Body of pancreas (tissue), 4 donors: Measurements from ENCODE around the gene ARRB1. TPM values are rescaled to one million over a fixed set of nuclear protein-coding genes. Genes with fewer than 3 reads are reported as not detected.

Experiments
- ATAC-seq: fragments of 150-250 bp; one replicate; pipeline ENCODE4 v1.9.1; 2016
- DNase-seq, 4 donors: peaks; one replicate each; pipeline ENCODE4 v3.0.0-alpha.2; 2019
- H3K27ac ChIP-seq, 4 donors: fragments of 200-600 bp; sonication (generic); 1 replicate in 3 of 4; 2 replicates in 1 of 4; pipeline versions ENCODE4 v1.5.1 to v1.6.1; 2016 to 2019; ENCODE audit warnings: mild to moderate bottlenecking in 1 of 4, mixed read lengths in 1 of 4, moderate library complexity in 1 of 4
- H3K27me3 ChIP-seq, 2 donors: fragments of 200-600 bp; sonication (generic); one replicate each; pipeline ENCODE4 v1.6.0; 2016; ENCODE audit warnings: mild to moderate bottlenecking in 1 of 2
- H3K36me3 ChIP-seq, 2 donors: fragments of 200-600 bp; sonication (generic); replicated peaks in 1 of 2; 2 replicates each; pipeline ENCODE4 v1.5.1; 2016; ENCODE audit warnings: low read depth in 2 of 2; ENCODE audit not compliant: insufficient read depth in 1 of 2
- H3K4me1 ChIP-seq: fragments of 200-600 bp; sonication (generic); one replicate; pipeline ENCODE4 v1.6.0; 2016
- H3K4me3 ChIP-seq, 2 donors: fragments of 200-600 bp; sonication (generic); 1 replicate in 1 of 2; 2 replicates in 1 of 2; pipeline ENCODE4 v1.5.1; 2016 to 2019
- H3K9me3 ChIP-seq, 3 donors: fragments of 200-600 bp; sonication (generic); 1 replicate in 2 of 3; 2 replicates in 1 of 3; pipeline ENCODE4 v1.5.1; 2016
- CTCF ChIP-seq, 7 experiments: fragments of 450-650 bp in 4 of 7; fragments of 200-600 bp in 3 of 7; sonication (generic) in 3 of 7; IDR thresholded peaks; one replicate each; pipeline ENCODE4 v1.5.1; 2016 to 2019; ENCODE audit warnings: antibody characterized with exemption in 7 of 7
- POLR2A ChIP-seq, 3 donors: fragments of 450-650 bp; IDR thresholded peaks; one replicate each; pipeline ENCODE4 v1.6.1; 2016; ENCODE audit warnings: antibody characterized with exemption in 3 of 3, mild to moderate bottlenecking in 2 of 3
- WGBS, 2 donors: methylation state at CpG; one replicate each; pipeline ENCODE4 v1.1.5; 2017; 5-methylcytosine and 5-hydroxymethylcytosine counted together
- intact Hi-C: fragments of 100-400 bp; cut with DNase I; formaldehyde crosslinking; loops from one replicate; pipeline ENCODE4 v1.15.1; 2023
- total RNA-seq, 2 donors: library from RNA; depleted of rRNA; stranded (reverse); fragments of >200 nt; gene quantifications; one replicate each; pipeline ENCODE4 v1.1.0, GENCODE V29; 2016

Gene ARRB1
- total RNA-seq, 2 donors from 2014 or later = 41.0 to 54.1 TPM

- WGBS, 2 donors = 60 to 73% methylated on average over 10 to 11 of the region's 11 CpGs
- H3K9me3 ChIP-seq = no peaks in the 10 kb centered on the region
Observed at GRCh38 chr11:75246671-75247350, 104.7 kb downstream of the ARRB1 start.

GRCh38 chr11:75246006-75246670, 105.3 kb downstream of the ARRB1 start:
- peaks cover 0 to under 1% of the 10 kb centered on the region in 2 donors for H3K27me3 ChIP-seq
- ATAC-seq = peak; percentile 10
- intact Hi-C loops = loop anchor here (5.0 to 10.0 kb wide), 2 partner anchors 104 to 221 kb away; no protein-coding TSS in a partner anchor
- peak overlapping the region in 1 of 4 donors; percentile 48 for H3K27ac ChIP-seq
- WGBS, 2 donors = 41 to 43% methylated on average over 4 to 7 of the region's 7 CpGs
- H3K36me3 ChIP-seq = no peaks in the 10 kb centered on the region
- H3K9me3 ChIP-seq = no peaks in the 10 kb centered on the region
- peaks cover 25% of the 10 kb centered on the region for H3K4me1 ChIP-seq
- TF ChIP-seq POLR2A (IDR thresholded peaks at IDR 0.05) = no peak
- TF ChIP-seq CTCF (IDR thresholded peaks at IDR 0.05) = no peak
- peak; percentile 45 to 77 (median 70) for DNase-seq
- H3K4me3 ChIP-seq = no peak overlapping the region

More at GRCh38 chr11:75246671-75247350, 104.7 kb downstream of the ARRB1 start:
- no peak overlapping the region for H3K4me3 ChIP-seq
- intact Hi-C loops = loop anchor here (5.0 to 10.0 kb wide), 2 partner anchors 105 to 222 kb away; no protein-coding TSS in a partner anchor
- no peaks in the 10 kb centered on the region for H3K36me3 ChIP-seq
- H3K27ac ChIP-seq = no peak overlapping the region
- peaks cover 24% of the 10 kb centered on the region for H3K4me1 ChIP-seq
- no peak for ATAC-seq
- no peaks in the 10 kb centered on the region for H3K27me3 ChIP-seq
- no peak for DNase-seq
- TF ChIP-seq CTCF (IDR thresholded peaks at IDR 0.05) (no peak), POLR2A (IDR thresholded peaks at IDR 0.05) (no peak)

- intact Hi-C loops = loop anchor here (5.0 to 10.0 kb wide), 2 partner anchors 103 to 221 kb away; no protein-coding TSS in a partner anchor
- peaks cover 0 to 7% of the 10 kb centered on the region in 2 donors for H3K27me3 ChIP-seq
- peak in 1 of 4 donors; percentile 6 for DNase-seq
- H3K9me3 ChIP-seq = no peaks in the 10 kb centered on the region
- no peak overlapping the region for H3K4me3 ChIP-seq
- TF ChIP-seq CTCF (IDR thresholded peaks at IDR 0.05) (no peak), POLR2A (IDR thresholded peaks at IDR 0.05) (no peak)
- H3K36me3 ChIP-seq = no peaks in the 10 kb centered on the region
- no peak for ATAC-seq
- WGBS, 2 donors = 75 to 78% methylated on average over 5 of the region's 5 CpGs
- H3K4me1 ChIP-seq = peaks cover 32% of the 10 kb centered on the region
- H3K27ac ChIP-seq = no peak overlapping the region
Observed at GRCh38 chr11:75245356-75246005, 106.0 kb downstream of the ARRB1 start.

- Histone ChIP-seq H3K4me3 (no peak overlapping the region), H3K4me1 (peaks cover 34% of the 10 kb centered on the region), H3K9me3 (no peaks in the 10 kb centered on the region), H3K27me3 (peaks cover 0 to 10% of the 10 kb centered on the region in 2 donors), H3K36me3 (no peaks in the 10 kb centered on the region), H3K27ac (no peak overlapping the region)
- 85 to 92% methylated on average over 10 of the region's 10 CpGs for WGBS, 2 donors
- TF ChIP-seq POLR2A (IDR thresholded peaks at IDR 0.05) = no peak
- TF ChIP-seq CTCF (IDR thresholded peaks at IDR 0.05) = no peak
- intact Hi-C loops = loop anchor here (10.0 kb wide), 1 partner anchor 219 kb away; no protein-coding TSS in a partner anchor
- no peak for DNase-seq
- ATAC-seq = no peak
Observed at GRCh38 chr11:75244052-75244814, 107.2 kb downstream of the ARRB1 start.
